Vagina (tissue), 2 donors: Measurements from ENCODE around the gene UROD. TPM values are rescaled to one million over a fixed set of nuclear protein-coding genes. Genes with fewer than 3 reads are reported as not detected.
"Not testable (repeated sequence)": the region's sequence is repeated elsewhere in the genome, so short reads cannot be mapped to it uniquely, and the experiment has no call there.

ENCODE experiments used
- DNase-seq, 2 donors: peaks; one replicate each; pipeline ENCODE4 v3.0.0-alpha.2; 2017; ENCODE audit errors: extremely low spot score in 2 of 2
- H3K27ac ChIP-seq: fragments of 200-600 bp; sonication (generic); one replicate; pipeline ENCODE4 v1.5.1; 2019
- H3K27me3 ChIP-seq: fragments of 200-600 bp; sonication (generic); one replicate; pipeline ENCODE4 v1.5.1; 2019
- H3K36me3 ChIP-seq, 2 donors: fragments of 200-600 bp; sonication (generic); one replicate each; pipeline ENCODE4 v1.5.1; 2017 to 2019
- H3K4me1 ChIP-seq: fragments of 200-600 bp; sonication (generic); one replicate; pipeline ENCODE4 v1.5.1; 2019
- H3K4me3 ChIP-seq, 2 donors: fragments of 200-600 bp; sonication (generic); 1 replicate in 1 of 2; 2 replicates in 1 of 2; pipeline ENCODE4 v1.5.1; 2016 to 2019
- H3K9me3 ChIP-seq: fragments of 200-600 bp; sonication (generic); one replicate; pipeline ENCODE4 v1.5.1; 2019
- POLR2A ChIP-seq, 2 donors: fragments of 450-650 bp; IDR thresholded peaks; one replicate each; pipeline ENCODE4 v1.6.1; 2017; ENCODE audit warnings: antibody characterized with exemption in 2 of 2, mild to moderate bottlenecking in 2 of 2, moderate library complexity in 2 of 2
- POLR2AphosphoS5 ChIP-seq, 2 donors: sonication (generic); formaldehyde crosslinking; IDR thresholded peaks; one replicate each; pipeline ENCODE4 v1.9.0; 2017; ENCODE audit warnings: antibody characterized with exemption in 2 of 2, mild to moderate bottlenecking in 2 of 2, low read depth in 1 of 2; ENCODE audit not compliant: insufficient read depth in 1 of 2
- intact Hi-C: fragments of 100-400 bp; cut with DNase I; formaldehyde crosslinking; loops from one replicate; pipeline ENCODE4 v1.15.1; 2023
- total RNA-seq: library from RNA; depleted of rRNA; stranded (reverse); fragments of >200 nt; gene quantifications from one replicate; pipeline ENCODE4 v1.2.3, GENCODE V29; 2016
- TF ChIP-seq, protein P1 (sequence below), 3 experiments: fragments of 450-650 bp in 2 of 3; fragments of 200-600 bp in 1 of 3; sonication (generic) in 1 of 3; IDR thresholded peaks; one replicate each; pipeline ENCODE4 v1.5.1; 2017 to 2019; ENCODE audit warnings: antibody characterized with exemption in 3 of 3, mild to moderate bottlenecking in 2 of 3, moderate library complexity in 2 of 3

UROD gene
- total RNA-seq, 1 donor from 2014 or later = 65.6 TPM

DNA sequence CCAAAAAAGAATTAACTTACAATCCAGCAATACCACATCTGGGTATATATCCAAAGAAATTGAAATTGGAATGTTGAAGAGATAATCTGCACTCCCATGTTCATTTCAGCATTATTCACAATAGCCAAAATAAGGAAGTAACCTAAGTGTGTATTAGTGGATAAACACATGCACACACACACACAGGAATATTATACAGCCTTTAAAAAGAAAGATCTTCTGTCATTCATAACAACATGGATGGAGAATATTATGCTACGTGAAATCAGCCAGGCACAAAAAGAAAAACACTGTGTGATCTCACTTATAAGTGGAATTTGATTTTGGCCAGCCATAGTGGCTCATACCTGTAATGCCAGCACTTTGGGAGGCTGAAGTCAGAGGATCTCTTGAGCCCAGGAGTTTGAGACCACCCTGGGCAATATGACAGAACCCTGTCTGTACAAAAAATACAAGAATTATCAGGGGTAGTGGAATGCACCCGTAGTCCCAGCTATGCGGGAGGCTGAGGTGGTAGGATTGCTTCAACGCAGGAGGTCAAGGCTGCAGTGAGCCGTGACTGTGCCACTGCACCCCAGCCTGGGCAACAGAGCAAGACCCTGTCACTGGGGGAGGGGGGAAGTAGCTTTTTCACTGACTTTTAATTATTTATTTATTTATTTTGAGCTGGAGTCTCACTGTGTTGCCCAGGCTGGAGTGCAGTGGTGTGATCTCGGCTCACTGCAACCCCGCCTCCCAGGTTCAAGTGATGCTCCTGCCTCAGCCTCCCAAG is 16.4 kb upstream of the UROD start:
- no peak overlapping the region for H3K4me3 ChIP-seq
- no peaks in the 10 kb centered on the region for H3K36me3 ChIP-seq
- DNase-seq = no peak
- H3K4me1 ChIP-seq = no peaks in the 10 kb centered on the region
- intact Hi-C loops = no loop called here
- H3K27me3 ChIP-seq = no peaks in the 10 kb centered on the region
- TF ChIP-seq, protein P1, sequence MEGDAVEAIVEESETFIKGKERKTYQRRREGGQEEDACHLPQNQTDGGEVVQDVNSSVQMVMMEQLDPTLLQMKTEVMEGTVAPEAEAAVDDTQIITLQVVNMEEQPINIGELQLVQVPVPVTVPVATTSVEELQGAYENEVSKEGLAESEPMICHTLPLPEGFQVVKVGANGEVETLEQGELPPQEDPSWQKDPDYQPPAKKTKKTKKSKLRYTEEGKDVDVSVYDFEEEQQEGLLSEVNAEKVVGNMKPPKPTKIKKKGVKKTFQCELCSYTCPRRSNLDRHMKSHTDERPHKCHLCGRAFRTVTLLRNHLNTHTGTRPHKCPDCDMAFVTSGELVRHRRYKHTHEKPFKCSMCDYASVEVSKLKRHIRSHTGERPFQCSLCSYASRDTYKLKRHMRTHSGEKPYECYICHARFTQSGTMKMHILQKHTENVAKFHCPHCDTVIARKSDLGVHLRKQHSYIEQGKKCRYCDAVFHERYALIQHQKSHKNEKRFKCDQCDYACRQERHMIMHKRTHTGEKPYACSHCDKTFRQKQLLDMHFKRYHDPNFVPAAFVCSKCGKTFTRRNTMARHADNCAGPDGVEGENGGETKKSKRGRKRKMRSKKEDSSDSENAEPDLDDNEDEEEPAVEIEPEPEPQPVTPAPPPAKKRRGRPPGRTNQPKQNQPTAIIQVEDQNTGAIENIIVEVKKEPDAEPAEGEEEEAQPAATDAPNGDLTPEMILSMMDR (IDR thresholded peaks at IDR 0.05) = no peak
- TF ChIP-seq POLR2A (IDR thresholded peaks at IDR 0.05) = no peak
- TF ChIP-seq POLR2AphosphoS5 (IDR thresholded peaks at IDR 0.05; ENCODE audit: insufficient read depth in 1 of 2, low read depth in 1 of 2) = no peak
- H3K27ac ChIP-seq = no peak overlapping the region
- H3K9me3 ChIP-seq = no peaks in the 10 kb centered on the region

DNA sequence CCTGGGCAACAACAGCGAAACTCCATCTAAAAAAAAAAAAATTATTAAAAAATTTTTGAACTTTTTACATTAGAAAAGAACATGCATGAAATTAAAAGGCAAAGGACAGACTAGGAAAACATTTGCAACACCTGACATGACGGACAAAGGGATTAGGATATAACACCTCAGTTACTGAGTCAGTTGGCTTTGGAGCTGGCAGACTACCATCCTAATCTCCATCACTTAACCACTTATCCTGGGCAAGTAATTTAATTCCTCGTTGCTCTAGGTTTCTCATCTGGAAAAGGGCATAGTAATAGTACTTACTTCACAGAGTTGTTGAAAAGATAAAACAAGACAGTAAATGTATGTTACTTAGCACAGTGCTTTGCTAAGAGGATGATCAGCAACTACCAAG is 12.8 kb upstream of the UROD start:
- Histone ChIP-seq H3K36me3 (peaks cover 0 to 12% of the 10 kb centered on the region in 2 donors), H3K27ac (no peak overlapping the region)
- TF ChIP-seq POLR2A (IDR thresholded peaks at IDR 0.05) (no peak), POLR2AphosphoS5 (IDR thresholded peaks at IDR 0.05; ENCODE audit: insufficient read depth in 1 of 2, low read depth in 1 of 2) (no peak)
- TF ChIP-seq, protein P1 (IDR thresholded peaks at IDR 0.05) = no peak

DNA sequence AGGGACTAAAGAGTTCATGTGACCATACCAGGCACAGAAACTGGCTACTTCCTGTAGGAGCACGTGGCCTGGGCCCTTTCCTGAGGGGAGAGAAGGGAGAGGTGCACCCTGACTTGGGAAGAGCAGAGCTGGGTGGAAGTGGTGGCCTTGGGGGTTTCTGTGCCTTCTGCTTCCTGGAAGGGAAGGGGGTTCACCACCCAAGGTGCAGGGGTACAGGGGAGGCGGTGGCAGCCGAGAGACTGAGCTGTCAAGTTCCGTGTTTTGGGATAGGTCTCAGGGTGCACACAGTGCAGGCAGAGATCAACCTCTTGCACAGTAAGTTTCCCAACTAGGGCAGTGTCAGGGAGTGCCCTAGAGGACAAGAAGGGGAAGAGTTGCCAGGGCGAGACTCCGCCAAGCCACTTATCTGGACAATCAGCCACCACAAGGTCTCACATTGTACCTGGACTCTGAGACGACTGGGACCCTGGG is 11.0 kb upstream of the UROD start:
- DNase-seq = no peak
- no peak overlapping the region for H3K4me3 ChIP-seq
- intact Hi-C loops = loop anchor here (10.0 kb wide), 1 partner anchor 166 kb away; no protein-coding TSS in a partner anchor
- peaks cover 0 to 30% of the 10 kb centered on the region in 2 donors for H3K36me3 ChIP-seq
- H3K27ac ChIP-seq = no peak overlapping the region
- H3K9me3 ChIP-seq = no peaks in the 10 kb centered on the region
- H3K27me3 ChIP-seq = no peaks in the 10 kb centered on the region
- TF ChIP-seq, protein P1 (IDR thresholded peaks at IDR 0.05) = no peak
- TF ChIP-seq POLR2AphosphoS5 (IDR thresholded peaks at IDR 0.05; ENCODE audit: insufficient read depth in 1 of 2, low read depth in 1 of 2) (no peak), POLR2A (IDR thresholded peaks at IDR 0.05) (no peak)
- no peaks in the 10 kb centered on the region for H3K4me1 ChIP-seq

More for the DNA sequence above, 12.8 kb upstream of the UROD start:
- Histone ChIP-seq H3K27me3 (no peaks in the 10 kb centered on the region), H3K9me3 (no peaks in the 10 kb centered on the region), H3K4me3 (no peak overlapping the region), H3K4me1 (no peaks in the 10 kb centered on the region)
- intact Hi-C loops = no loop called here
- no peak for DNase-seq

DNA sequence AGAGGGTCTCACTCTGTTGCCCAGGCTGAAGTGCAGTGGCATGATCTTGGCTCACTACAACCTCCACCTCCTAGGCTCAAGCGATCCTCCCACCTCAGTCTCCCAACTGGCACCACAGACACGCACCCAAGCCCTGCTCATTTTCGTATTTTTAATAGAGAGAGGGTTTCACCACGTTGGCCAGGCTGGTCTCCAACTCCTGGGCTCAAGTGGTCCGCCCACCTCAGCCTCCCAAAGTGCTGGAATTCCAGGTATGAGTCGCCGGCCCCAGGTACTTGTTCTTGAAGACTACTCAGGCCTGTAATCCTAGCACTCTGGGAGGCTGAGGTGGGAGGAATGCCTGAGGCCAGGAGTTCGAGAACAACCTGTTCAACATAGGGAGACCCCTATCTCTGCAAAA is 10.5 kb upstream of the UROD start:
- not testable (repeated sequence) for H3K4me1 ChIP-seq, H3K9me3 ChIP-seq, DNase-seq, H3K27ac ChIP-seq, H3K27me3 ChIP-seq, H3K4me3 ChIP-seq
- intact Hi-C loops = loop anchor here (10.0 kb wide), 1 partner anchor 167 kb away; no protein-coding TSS in a partner anchor
- H3K36me3 ChIP-seq = peaks cover 0 to 35% of the 10 kb centered on the region in 2 donors

DNA sequence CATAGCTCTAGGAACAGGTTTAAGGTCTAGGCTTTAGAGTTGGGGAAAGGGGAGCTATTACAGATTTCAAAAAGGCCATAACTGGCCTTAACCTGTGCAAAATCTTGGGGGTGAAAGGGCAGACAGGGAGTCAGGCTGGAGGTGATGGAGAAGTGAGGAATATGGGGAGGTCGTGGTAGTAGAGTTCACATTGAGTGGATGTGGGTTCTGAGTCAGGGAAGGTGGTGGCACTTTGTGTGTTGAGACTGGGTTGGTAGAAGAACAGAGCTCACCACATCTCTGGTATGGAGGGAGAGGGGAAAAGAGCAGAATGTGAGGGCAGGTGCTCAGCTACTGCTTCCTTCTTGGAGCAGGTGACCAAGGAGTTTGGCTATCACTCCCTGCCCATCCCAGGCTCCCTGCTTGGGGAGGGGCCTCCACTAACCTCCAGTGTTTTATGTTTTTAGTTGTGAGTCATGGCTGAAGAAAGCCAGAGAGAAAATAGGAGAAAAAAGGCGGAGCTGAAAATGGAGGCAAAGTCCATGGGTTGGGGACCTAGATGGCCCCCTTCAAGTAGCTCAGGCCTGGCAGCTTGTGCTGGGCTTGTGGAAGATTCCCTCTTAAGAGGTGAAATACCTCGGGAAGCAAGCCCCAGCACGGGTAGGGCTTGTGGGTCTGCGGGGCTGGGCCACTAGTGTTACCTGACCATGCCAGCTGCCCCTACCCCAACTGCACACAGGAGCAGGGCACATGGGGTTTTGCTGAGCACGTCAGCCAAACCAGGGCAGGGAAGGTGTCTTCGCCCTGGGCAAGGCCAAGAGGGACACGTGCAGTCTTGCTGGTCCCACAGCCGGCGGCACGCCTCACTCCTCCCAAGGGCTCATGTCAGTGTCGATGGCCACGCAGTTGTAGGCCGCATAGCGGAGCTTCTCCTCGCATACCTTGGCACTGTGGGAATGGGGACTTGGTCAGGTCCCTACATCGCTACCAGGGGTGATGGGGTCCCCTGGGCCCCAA is 9.1 kb upstream of the UROD start:
- H3K36me3 ChIP-seq = peaks cover 0 to 49% of the 10 kb centered on the region in 2 donors
- DNase-seq = no peak

More for the DNA sequence above, 9.1 kb upstream of the UROD start:
- TF ChIP-seq POLR2AphosphoS5 (IDR thresholded peaks at IDR 0.05; ENCODE audit: insufficient read depth in 1 of 2, low read depth in 1 of 2) (no peak), POLR2A (IDR thresholded peaks at IDR 0.05) (no peak)
- TF ChIP-seq, protein P1 (IDR thresholded peaks at IDR 0.05) = no peak
- Histone ChIP-seq H3K9me3 (no peaks in the 10 kb centered on the region), H3K27me3 (no peaks in the 10 kb centered on the region), H3K4me1 (no peaks in the 10 kb centered on the region), H3K27ac (no peak overlapping the region), H3K4me3 (no peak overlapping the region)
- intact Hi-C loops = loop anchor here (10.0 kb wide), 1 partner anchor 168 kb away; no protein-coding TSS in a partner anchor
